Esophagus squamous epithelium (tissue), 5 donors: ENCODE data around the gene SHLD3. TPM values are rescaled to one million over a fixed set of nuclear protein-coding genes. Genes with fewer than 3 reads are reported as not detected.
"Not testable (repeated sequence)": the region's sequence is repeated elsewhere in the genome, so short reads cannot be mapped to it uniquely, and the experiment has no call there.

ENCODE experiments used
- DNase-seq: peaks from one replicate; lab custom pipeline; 2025; lab: John Stamatoyannopoulos, UW
- H3K27ac ChIP-seq, 4 donors: fragments of 200-600 bp; sonication (generic); one replicate each; pipeline ENCODE4 v1.5.1; 2016 to 2019; ENCODE audit warnings: mild to moderate bottlenecking in 1 of 4
- H3K27me3 ChIP-seq, 4 donors: fragments of 200-600 bp; sonication (generic); 1 replicate in 3 of 4; 2 replicates in 1 of 4; pipeline versions ENCODE4 v1.5.1 to v1.6.0; 2017 to 2021; ENCODE audit warnings: antibody characterized with exemption in 1 of 4
- H3K36me3 ChIP-seq, 3 donors: fragments of 200-600 bp; sonication (generic); one replicate each; pipeline ENCODE4 v1.5.1; 2016 to 2019
- H3K4me1 ChIP-seq, 3 donors: fragments of 200-600 bp; sonication (generic); one replicate each; pipeline ENCODE4 v1.5.1; 2017 to 2019
- H3K4me3 ChIP-seq, 4 donors: fragments of 200-600 bp; sonication (generic); 1 replicate in 3 of 4; 2 replicates in 1 of 4; pipeline ENCODE4 v1.5.1; 2016 to 2019; ENCODE audit warnings: mild to moderate bottlenecking in 2 of 4, moderate library complexity in 1 of 4
- H3K9me3 ChIP-seq, 3 donors: fragments of 200-600 bp; sonication (generic); one replicate each; pipeline ENCODE4 v1.5.1; 2016 to 2019
- CTCF ChIP-seq, 6 experiments: fragments of 450-650 bp in 4 of 6; fragments of 200-600 bp in 2 of 6; sonication (generic) in 2 of 6; IDR thresholded peaks; one replicate each; pipeline ENCODE4 v1.5.1; 2016 to 2019; ENCODE audit warnings: antibody characterized with exemption in 6 of 6, mild to moderate bottlenecking in 4 of 6, moderate library complexity in 4 of 6
- POLR2A ChIP-seq, 4 donors: fragments of 450-650 bp; IDR thresholded peaks; one replicate each; pipeline ENCODE4 v1.6.1; 2017; ENCODE audit warnings: antibody characterized with exemption in 4 of 4, mild to moderate bottlenecking in 4 of 4, moderate library complexity in 3 of 4
- WGBS, 2 donors: methylation state at CpG; one replicate each; pipeline ENCODE4 v1.1.5; 2018; 5-methylcytosine and 5-hydroxymethylcytosine counted together
- intact Hi-C: fragments of 100-400 bp; cut with DNase I; formaldehyde crosslinking; loops from one replicate; pipeline ENCODE4 v1.15.0; 2022
- small RNA-seq, 4 donors: library from RNA; depleted of rRNA; stranded (forward); fragments of <200 nt; gene quantifications; one replicate each; pipeline ENCODE3, GENCODE V24; 2016
- total RNA-seq, 4 donors: library from RNA; depleted of rRNA; stranded (reverse); fragments of >200 nt; gene quantifications; one replicate each; pipeline ENCODE4 v1.1.0, GENCODE V29; 2016
- donor health status: DM: yes; HTN: yes; CAD: no.

SHLD3 gene
- total RNA-seq, 4 donors from 2014 or later, result 0.27 to 4.5 (median 3.1) TPM

DNA sequence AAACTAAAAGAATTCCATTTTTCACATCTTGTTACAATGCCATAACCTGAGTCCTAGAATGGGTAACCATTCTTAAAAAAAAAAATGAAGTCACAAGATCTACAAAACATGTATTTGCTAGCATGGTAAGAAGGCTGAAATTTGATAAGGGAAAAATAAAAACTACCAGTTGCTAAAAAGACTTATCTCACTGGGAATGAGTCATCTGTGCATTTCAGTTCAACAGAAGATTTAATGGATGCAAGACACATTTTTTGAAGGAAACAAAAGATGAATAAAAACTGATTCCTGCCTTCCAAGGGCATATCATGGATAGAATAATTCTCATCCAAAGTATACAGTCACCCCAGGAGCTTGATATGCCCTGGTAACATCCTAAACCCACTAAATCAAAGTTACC is 49.9 kb downstream of the SHLD3 start:
- no peak overlapping the region for H3K27ac ChIP-seq
- TF ChIP-seq CTCF (IDR thresholded peaks at IDR 0.05), result no peak
- no peak for TF ChIP-seq POLR2A (IDR thresholded peaks at IDR 0.05)
- H3K36me3 ChIP-seq, result peaks cover 0 to 50% (median 0%) of the 10 kb centered on the region in 3 donors
- H3K27me3 ChIP-seq, result no peaks in the 10 kb centered on the region
- no peaks in the 10 kb centered on the region for H3K9me3 ChIP-seq
- intact Hi-C loops, result no loop called here
- H3K4me3 ChIP-seq, result no peak overlapping the region
- DNase-seq, result no peak
- no peaks in the 10 kb centered on the region for H3K4me1 ChIP-seq

- H3K4me3 ChIP-seq, H3K9me3 ChIP-seq, intact Hi-C loops, H3K4me1 ChIP-seq, DNase-seq, H3K27me3 ChIP-seq, H3K27ac ChIP-seq: not testable (repeated sequence)
- 71 to 83% methylated on average over 3 of the region's 3 CpGs for whole genome bisulfite sequencing, 2 donors
- peaks cover 0 to 48% (median 0%) of the 10 kb centered on the region in 3 donors for H3K36me3 ChIP-seq
These were observed 51.2 kb downstream of the SHLD3 start for GRCh38 chr5:65676056-65676455.

Small RNA genes within 50 kb of the gene (small RNA-seq; reads per million reads assigned to genes)
- gene RNU6-540P, result 0 reads per million in 4 donors

Other genes with a start within 250 kb of the SHLD3 start
- gene ADAMTS6, start 143.1 kb upstream of the SHLD3 start, total RNA-seq, result 1 to 10 TPM in 2 of 4 donors, under 1 TPM in 2; 0.23 to 3.8 (median 1.0) TPM
- 10 to 100 TPM in 1 of 4 donors, 1 to 10 TPM in 3; 4.0 to 17.3 (median 7.8) TPM for gene CENPK, start 61.9 kb upstream of the SHLD3 start, total RNA-seq
- 10 to 100 TPM; 10.1 to 45.4 (median 28.3) TPM for gene PPWD1, start 61.7 kb upstream of the SHLD3 start, total RNA-seq
- gene TRIM23, start 694 bp upstream of the SHLD3 start, total RNA-seq, result 10 to 100 TPM in 1 of 4 donors, 1 to 10 TPM in 3; 5.5 to 14.1 (median 7.4) TPM
- 10 to 100 TPM; 10.1 to 19.5 (median 14.9) TPM for gene TRAPPC13, start within 50 bp of the SHLD3 start, total RNA-seq
- gene SGTB, start 97.1 kb downstream of the SHLD3 start, total RNA-seq, result 1 to 10 TPM in 3 of 4 donors, under 1 TPM in 1; 0.99 to 5.8 (median 3.7) TPM
- gene NLN, start 97.2 kb downstream of the SHLD3 start, total RNA-seq, result 10 to 100 TPM in 3 of 4 donors, 1 to 10 TPM in 1; 4.9 to 22.1 (median 19.2) TPM